HepG2 (cell line): ENCODE measurements around the gene TIMP3.

Experiments
- FOXA1 ChIP-seq, 2 experiments: fragments of 450-650 bp in 1 of 2; sonication (generic) in 1 of 2; formaldehyde crosslinking in 1 of 2; IDR thresholded peaks; 2 replicates each; pipeline versions ENCODE4 v1.4.0 to v1.6.1; 2016 to 2020; ENCODE audit warnings: missing genetic modification reagents in 1 of 2
- JUND ChIP-seq: sonication (generic); formaldehyde crosslinking; IDR thresholded peaks from 2 replicates; pipeline ENCODE4 v1.8.0; 2022; ENCODE audit warnings: mild to moderate bottlenecking, missing genetic modification reagents
- MAZ ChIP-seq, 2 experiments: sonication (generic) in 1 of 2; formaldehyde crosslinking in 1 of 2; IDR thresholded peaks; 2 replicates each; pipeline versions ENCODE4 v1.5.0 to v1.6.1; 2012 to 2020; ENCODE audit warnings: low read depth in 2 of 2, mild to moderate bottlenecking in 2 of 2, borderline replicate concordance in 1 of 2, improper control_type of control experiment in 1 of 2, low read length in 1 of 2, missing genetic modification reagents in 1 of 2, moderate library complexity in 1 of 2
- MED8 ChIP-seq: sonication (generic); formaldehyde crosslinking; IDR thresholded peaks from 2 replicates; pipeline ENCODE4 v1.8.1; 2023; ENCODE audit warnings: mild to moderate bottlenecking, missing genetic modification reagents; ENCODE audit not compliant: insufficient replicate concordance
- MYC ChIP-seq: sonication (generic); formaldehyde crosslinking; IDR thresholded peaks from 2 replicates; pipeline ENCODE4 v1.9.0; 2021; ENCODE audit warnings: missing genetic modification reagents, borderline replicate concordance
- NR3C1 ChIP-seq: sonication (generic); formaldehyde crosslinking; IDR thresholded peaks from 2 replicates; pipeline ENCODE4 v1.4.0; 2020; ENCODE audit warnings: missing genetic modification reagents
- TAF1 ChIP-seq: sonication (generic); formaldehyde crosslinking; IDR thresholded peaks from 2 replicates; pipeline ENCODE4 v1.4.0; 2020; ENCODE audit warnings: missing genetic modification reagents
- TF ChIP-seq, protein P1 (sequence below): sonication (generic); formaldehyde crosslinking; IDR thresholded peaks from 2 replicates; pipeline ENCODE4 v1.8.1; 2023; ENCODE audit warnings: missing genetic modification reagents, mild to moderate bottlenecking, borderline replicate concordance
- TF ChIP-seq, protein P2 (sequence below): sonication (generic); formaldehyde crosslinking; IDR thresholded peaks from 2 replicates; pipeline ENCODE4 v1.5.0; 2020; ENCODE audit warnings: mild to moderate bottlenecking, missing genetic modification reagents, moderate library complexity
- TF ChIP-seq, protein P3 (sequence below): sonication (generic); formaldehyde crosslinking; IDR thresholded peaks from 2 replicates; pipeline ENCODE4 v1.5.1; 2020; ENCODE audit warnings: mild to moderate bottlenecking, missing genetic modification reagents, borderline replicate concordance
- TF ChIP-seq, protein P4 (sequence below): sonication (generic); formaldehyde crosslinking; IDR thresholded peaks from 2 replicates; pipeline ENCODE4 v1.5.0; 2020; ENCODE audit warnings: mild to moderate bottlenecking, missing genetic modification reagents

DNA sequence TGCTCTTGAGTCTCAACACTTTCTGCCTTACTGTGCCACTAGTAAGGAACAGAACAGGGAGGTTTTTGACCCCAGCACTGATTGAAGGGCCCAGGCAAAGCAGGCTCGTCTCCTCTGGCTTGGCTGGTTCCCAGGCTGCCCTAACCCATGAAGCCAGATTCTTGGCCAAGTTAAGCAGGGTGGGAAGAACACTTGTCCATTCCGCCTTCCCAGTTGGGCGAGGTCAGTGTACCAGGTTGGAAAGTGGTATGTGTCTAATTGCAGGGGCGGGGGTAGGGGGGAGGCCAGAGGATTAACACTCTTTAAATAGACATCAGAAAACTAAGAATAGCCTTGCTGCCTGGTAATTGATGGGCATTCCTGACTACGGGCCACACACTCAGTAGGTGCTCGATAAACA, 14.4 kb downstream of the TIMP3 start:
- no peak for TF ChIP-seq TAF1 (CRISPR knock-in tag)
- no peak for TF ChIP-seq JUND (CRISPR knock-in tag)
- TF ChIP-seq, protein P1, sequence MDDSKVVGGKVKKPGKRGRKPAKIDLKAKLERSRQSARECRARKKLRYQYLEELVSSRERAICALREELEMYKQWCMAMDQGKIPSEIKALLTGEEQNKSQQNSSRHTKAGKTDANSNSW (CRISPR knock-in tag) = no peak
- TF ChIP-seq FOXA1 (IDR thresholded peaks at IDR 0.05) = no peak
- no peak for TF ChIP-seq FOXA1 (CRISPR knock-in tag; IDR thresholded peaks at IDR 0.05)
- TF ChIP-seq MAZ (IDR thresholded peaks at IDR 0.05; ENCODE audit: borderline replicate concordance, low read depth, low read length) = no peak
- no peak for TF ChIP-seq MAZ (CRISPR knock-in tag; IDR thresholded peaks at IDR 0.05; ENCODE audit: low read depth)
- TF ChIP-seq MYC = no peak
- TF ChIP-seq, protein P2, sequence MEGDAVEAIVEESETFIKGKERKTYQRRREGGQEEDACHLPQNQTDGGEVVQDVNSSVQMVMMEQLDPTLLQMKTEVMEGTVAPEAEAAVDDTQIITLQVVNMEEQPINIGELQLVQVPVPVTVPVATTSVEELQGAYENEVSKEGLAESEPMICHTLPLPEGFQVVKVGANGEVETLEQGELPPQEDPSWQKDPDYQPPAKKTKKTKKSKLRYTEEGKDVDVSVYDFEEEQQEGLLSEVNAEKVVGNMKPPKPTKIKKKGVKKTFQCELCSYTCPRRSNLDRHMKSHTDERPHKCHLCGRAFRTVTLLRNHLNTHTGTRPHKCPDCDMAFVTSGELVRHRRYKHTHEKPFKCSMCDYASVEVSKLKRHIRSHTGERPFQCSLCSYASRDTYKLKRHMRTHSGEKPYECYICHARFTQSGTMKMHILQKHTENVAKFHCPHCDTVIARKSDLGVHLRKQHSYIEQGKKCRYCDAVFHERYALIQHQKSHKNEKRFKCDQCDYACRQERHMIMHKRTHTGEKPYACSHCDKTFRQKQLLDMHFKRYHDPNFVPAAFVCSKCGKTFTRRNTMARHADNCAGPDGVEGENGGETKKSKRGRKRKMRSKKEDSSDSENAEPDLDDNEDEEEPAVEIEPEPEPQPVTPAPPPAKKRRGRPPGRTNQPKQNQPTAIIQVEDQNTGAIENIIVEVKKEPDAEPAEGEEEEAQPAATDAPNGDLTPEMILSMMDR (CRISPR knock-in tag) = no peak
- TF ChIP-seq MED8 (CRISPR knock-in tag) = no peak
- TF ChIP-seq, protein P3, sequence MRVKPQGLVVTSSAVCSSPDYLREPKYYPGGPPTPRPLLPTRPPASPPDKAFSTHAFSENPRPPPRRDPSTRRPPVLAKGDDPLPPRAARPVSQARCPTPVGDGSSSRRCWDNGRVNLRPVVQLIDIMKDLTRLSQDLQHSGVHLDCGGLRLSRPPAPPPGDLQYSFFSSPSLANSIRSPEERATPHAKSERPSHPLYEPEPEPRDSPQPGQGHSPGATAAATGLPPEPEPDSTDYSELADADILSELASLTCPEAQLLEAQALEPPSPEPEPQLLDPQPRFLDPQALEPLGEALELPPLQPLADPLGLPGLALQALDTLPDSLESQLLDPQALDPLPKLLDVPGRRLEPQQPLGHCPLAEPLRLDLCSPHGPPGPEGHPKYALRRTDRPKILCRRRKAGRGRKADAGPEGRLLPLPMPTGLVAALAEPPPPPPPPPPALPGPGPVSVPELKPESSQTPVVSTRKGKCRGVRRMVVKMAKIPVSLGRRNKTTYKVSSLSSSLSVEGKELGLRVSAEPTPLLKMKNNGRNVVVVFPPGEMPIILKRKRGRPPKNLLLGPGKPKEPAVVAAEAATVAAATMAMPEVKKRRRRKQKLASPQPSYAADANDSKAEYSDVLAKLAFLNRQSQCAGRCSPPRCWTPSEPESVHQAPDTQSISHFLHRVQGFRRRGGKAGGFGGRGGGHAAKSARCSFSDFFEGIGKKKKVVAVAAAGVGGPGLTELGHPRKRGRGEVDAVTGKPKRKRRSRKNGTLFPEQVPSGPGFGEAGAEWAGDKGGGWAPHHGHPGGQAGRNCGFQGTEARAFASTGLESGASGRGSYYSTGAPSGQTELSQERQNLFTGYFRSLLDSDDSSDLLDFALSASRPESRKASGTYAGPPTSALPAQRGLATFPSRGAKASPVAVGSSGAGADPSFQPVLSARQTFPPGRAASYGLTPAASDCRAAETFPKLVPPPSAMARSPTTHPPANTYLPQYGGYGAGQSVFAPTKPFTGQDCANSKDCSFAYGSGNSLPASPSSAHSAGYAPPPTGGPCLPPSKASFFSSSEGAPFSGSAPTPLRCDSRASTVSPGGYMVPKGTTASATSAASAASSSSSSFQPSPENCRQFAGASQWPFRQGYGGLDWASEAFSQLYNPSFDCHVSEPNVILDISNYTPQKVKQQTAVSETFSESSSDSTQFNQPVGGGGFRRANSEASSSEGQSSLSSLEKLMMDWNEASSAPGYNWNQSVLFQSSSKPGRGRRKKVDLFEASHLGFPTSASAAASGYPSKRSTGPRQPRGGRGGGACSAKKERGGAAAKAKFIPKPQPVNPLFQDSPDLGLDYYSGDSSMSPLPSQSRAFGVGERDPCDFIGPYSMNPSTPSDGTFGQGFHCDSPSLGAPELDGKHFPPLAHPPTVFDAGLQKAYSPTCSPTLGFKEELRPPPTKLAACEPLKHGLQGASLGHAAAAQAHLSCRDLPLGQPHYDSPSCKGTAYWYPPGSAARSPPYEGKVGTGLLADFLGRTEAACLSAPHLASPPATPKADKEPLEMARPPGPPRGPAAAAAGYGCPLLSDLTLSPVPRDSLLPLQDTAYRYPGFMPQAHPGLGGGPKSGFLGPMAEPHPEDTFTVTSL = no peak
- TF ChIP-seq, protein P4, sequence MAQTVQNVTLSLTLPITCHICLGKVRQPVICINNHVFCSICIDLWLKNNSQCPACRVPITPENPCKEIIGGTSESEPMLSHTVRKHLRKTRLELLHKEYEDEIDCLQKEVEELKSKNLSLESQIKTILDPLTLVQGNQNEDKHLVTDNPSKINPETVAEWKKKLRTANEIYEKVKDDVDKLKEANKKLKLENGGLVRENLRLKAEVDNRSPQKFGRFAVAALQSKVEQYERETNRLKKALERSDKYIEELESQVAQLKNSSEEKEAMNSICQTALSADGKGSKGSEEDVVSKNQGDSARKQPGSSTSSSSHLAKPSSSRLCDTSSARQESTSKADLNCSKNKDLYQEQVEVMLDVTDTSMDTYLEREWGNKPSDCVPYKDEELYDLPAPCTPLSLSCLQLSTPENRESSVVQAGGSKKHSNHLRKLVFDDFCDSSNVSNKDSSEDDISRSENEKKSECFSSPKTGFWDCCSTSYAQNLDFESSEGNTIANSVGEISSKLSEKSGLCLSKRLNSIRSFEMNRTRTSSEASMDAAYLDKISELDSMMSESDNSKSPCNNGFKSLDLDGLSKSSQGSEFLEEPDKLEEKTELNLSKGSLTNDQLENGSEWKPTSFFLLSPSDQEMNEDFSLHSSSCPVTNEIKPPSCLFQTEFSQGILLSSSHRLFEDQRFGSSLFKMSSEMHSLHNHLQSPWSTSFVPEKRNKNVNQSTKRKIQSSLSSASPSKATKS (CRISPR knock-in tag) = no peak
- no peak for TF ChIP-seq NR3C1 (CRISPR knock-in tag)
